Measurements from ENCODE around the gene CDK6. TPM values are rescaled to one million over a fixed set of nuclear protein-coding genes. Genes with fewer than 3 reads are reported as not detected.

The CDK6 gene
- total and polyA plus RNA-seq, 2 of the 8 experiments (the other 6 are each of a cell fraction or from before 2014, with no cell fraction given): 5.9 to 18.9 TPM

- H3K27me3 ChIP-seq (replicated peaks in 1 of 4; ENCODE audit: control insufficient read depth in 3 of 4, extremely low read depth in 1 of 4, insufficient read depth in 3 of 4, low read length in 3 of 4): no peaks in the 10 kb centered on the region
- no peaks in the 10 kb centered on the region for H3K79me1 ChIP-seq (ENCODE audit: low read depth, low read length)
- H3K4me3 ChIP-seq (ENCODE audit: extremely low read depth in 1 of 4, insufficient read depth in 2 of 4, low read depth in 3 of 4, low read length in 4 of 4): no peak overlapping the region
- no peak overlapping the region for H2BK20ac ChIP-seq (ENCODE audit: low read length)
- no peak overlapping the region for H4K91ac ChIP-seq (replicated peaks; ENCODE audit: insufficient read length, low read length)
- H2BK120ac ChIP-seq (replicated peaks; ENCODE audit: low read depth, low read length): no peak overlapping the region
- POLR2A ChIA-PET (ENCODE audit: partially characterized antibody): interaction anchor here (1.7 kb wide), 1 partner anchor 13 kb away, joined by 4 read pairs; no protein-coding TSS in a partner anchor
- peaks cover 0 to 6% (median 2%) of the 10 kb centered on the region in 4 experiments; a peak in 3 of 7 replicates for H3K4me1 ChIP-seq (replicated peaks in 1 of 4; ENCODE audit: control insufficient read depth in 3 of 4, insufficient read depth in 4 of 4, low read length in 3 of 4)
- no peak overlapping the region for H4K8ac ChIP-seq (ENCODE audit: extremely low read depth, insufficient read depth, low read length)
- H4K20me1 ChIP-seq (replicated peaks in 1 of 2; ENCODE audit: control insufficient read depth in 1 of 2, insufficient read depth in 2 of 2, low read length in 2 of 2): no peaks in the 10 kb centered on the region
- no peak overlapping the region for H2BK12ac ChIP-seq (ENCODE audit: low read depth, low read length)
- H3K23ac ChIP-seq (ENCODE audit: insufficient read length): no peak overlapping the region
- no peak overlapping the region for H4K5ac ChIP-seq (ENCODE audit: insufficient read length, low read depth, low read length)
- CTCF ChIA-PET (ENCODE audit: partially characterized antibody): interaction anchor here (0.8 to 1.4 kb wide), 4 partner anchors 81 to 140 kb away, joined by 3 to 4 read pairs (median 4); partner anchors contain the start of gene CDK6
- TF ChIP-seq TAF7 (optimal IDR thresholded peaks at IDR 0.05; ENCODE audit: borderline replicate concordance, low read depth, low read length) (no peak), TEAD4 (IDR thresholded peaks at IDR 0.05; ENCODE audit: low read depth, low read length) (no peak), PHF8 (conservative IDR thresholded peaks at IDR 0.05; ENCODE audit: low read depth, low read length) (no peak), CEBPB (IDR thresholded peaks at IDR 0.05; ENCODE audit: low read depth, low read length) (no peak), SIRT6 (IDR thresholded peaks at IDR 0.05; ENCODE audit: low read length) (no peak), ZNF274 (IDR thresholded peaks at IDR 0.05; ENCODE audit: borderline replicate concordance, extremely low read depth, low read length) (no peak), RBBP5 (IDR thresholded peaks at IDR 0.05; ENCODE audit: borderline replicate concordance, low read depth, low read length) (no peak)
- H3K18ac ChIP-seq (ENCODE audit: extremely low read depth, low read length): no peak overlapping the region
- no peak overlapping the region for H2BK5ac ChIP-seq (ENCODE audit: low read depth, low read length)
- no peaks in the 10 kb centered on the region for H3K9me3 ChIP-seq (ENCODE audit: insufficient read depth in 2 of 2, low read depth in 1 of 2, low read length in 1 of 2)
- WGBS, 2 experiments (ENCODE audit: extremely low coverage in 1 of 2, insufficient coverage in 1 of 2, insufficient read length in 1 of 2, insufficient replicate concordance in 2 of 2, low coverage in 1 of 2, low lambda C conversion rate in 2 of 2, missing lambda C conversion rate in 1 of 2): 85% methylated on average over 4 of the region's 4 CpGs; no CpG with 5 or more reads in 1 of the 2 experiments
- FAIRE-seq (no peak), DNase-seq (ENCODE audit: low read depth in 1 of 2, low spot score in 2 of 2) (no peak)
- H2AFZ ChIP-seq (ENCODE audit: low read length): no peak overlapping the region
- no peak overlapping the region for H3K4ac ChIP-seq (replicated peaks; ENCODE audit: insufficient read length, low read depth, low read length)
- H3K23me2 ChIP-seq (ENCODE audit: low read depth, low read length): peaks cover 9% of the 10 kb centered on the region
- H3K9ac ChIP-seq (replicated peaks in 1 of 4; ENCODE audit: extremely low read depth in 1 of 4, low read depth in 3 of 4, low read length in 3 of 4): no peak overlapping the region
- H3K79me2 ChIP-seq (ENCODE audit: control insufficient read depth in 1 of 2, insufficient read depth in 2 of 2, low read length in 2 of 2): no peaks in the 10 kb centered on the region
- no peak overlapping the region for H3K14ac ChIP-seq (ENCODE audit: insufficient read length)
- H2AK5ac ChIP-seq (ENCODE audit: low read depth, low read length): no peak overlapping the region
- no peak overlapping the region; a peak in 1 of 4 replicates for H3K4me2 ChIP-seq (ENCODE audit: insufficient read depth in 1 of 2, low read depth in 2 of 2, low read length in 2 of 2)
- no peak overlapping the region for H3K27ac ChIP-seq (ENCODE audit: low read depth, low read length)
- H3K36me3 ChIP-seq (ENCODE audit: control insufficient read depth in 2 of 4, insufficient read depth in 4 of 4, low read length in 3 of 4): no peaks in the 10 kb centered on the region
- no peak overlapping the region for H3K56ac ChIP-seq (replicated peaks; ENCODE audit: insufficient read length, low read depth, low read length)
- no peak overlapping the region for H2BK15ac ChIP-seq (ENCODE audit: low read length)
Observed at GRCh38 chr7:92696584-92696983, 139.8 kb downstream of the CDK6 start.

Data from H1 (cell line).